ENCODE data around the gene KLHDC2.
"Not testable (repeated sequence)": the region's sequence is repeated elsewhere in the genome, so short reads cannot be mapped to it uniquely, and the experiment has no call there.

KLHDC2 gene, protein sequence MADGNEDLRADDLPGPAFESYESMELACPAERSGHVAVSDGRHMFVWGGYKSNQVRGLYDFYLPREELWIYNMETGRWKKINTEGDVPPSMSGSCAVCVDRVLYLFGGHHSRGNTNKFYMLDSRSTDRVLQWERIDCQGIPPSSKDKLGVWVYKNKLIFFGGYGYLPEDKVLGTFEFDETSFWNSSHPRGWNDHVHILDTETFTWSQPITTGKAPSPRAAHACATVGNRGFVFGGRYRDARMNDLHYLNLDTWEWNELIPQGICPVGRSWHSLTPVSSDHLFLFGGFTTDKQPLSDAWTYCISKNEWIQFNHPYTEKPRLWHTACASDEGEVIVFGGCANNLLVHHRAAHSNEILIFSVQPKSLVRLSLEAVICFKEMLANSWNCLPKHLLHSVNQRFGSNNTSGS

DNA sequence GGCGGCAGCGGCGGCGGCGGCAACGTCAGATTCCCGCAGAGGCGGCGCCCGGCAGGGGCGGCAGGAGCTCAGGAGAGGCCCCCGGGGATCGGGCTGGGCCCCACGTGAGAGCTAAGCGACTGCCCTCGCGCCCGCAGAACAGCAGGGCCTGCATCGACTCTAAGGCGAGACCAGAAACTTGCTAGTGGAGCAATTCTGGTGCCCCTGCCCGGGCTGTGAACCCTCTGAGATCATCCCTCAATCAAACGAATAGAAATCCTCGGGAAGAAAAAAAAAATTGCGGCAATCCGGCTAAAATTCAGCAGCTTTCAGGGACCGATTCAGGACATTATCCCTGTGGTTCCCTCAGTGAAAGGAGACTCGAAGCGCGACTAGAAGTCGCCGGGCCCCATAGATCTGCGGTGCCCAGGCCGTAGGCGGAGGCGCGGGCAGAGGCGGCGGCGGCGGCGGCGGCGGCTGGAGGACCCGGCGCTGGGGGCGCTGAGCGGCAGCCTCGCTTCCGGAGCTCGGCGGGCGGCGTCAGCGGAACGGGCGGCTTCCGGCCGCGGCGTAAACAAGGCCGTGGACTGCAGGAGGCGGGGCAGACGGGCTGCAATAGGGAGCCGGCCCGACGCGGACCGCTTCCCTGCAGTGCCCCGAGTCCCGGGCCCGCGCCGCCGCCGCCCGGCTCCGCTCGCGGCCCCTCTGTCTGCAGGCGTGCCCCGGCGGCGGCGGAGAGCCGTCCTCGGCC is at the start of gene KLHDC2:
KLHDC2 (plus strand) TSS at position 583 of the 730 bp plus-strand sequence. CDS start 316 bp downstream, outside the sequence.
- Histone ChIP-seq H3K4me3 (peak within 1 kb of the TSS; percentile 88 to 96), H3K27ac (peak within 1 kb of the TSS; percentile 94 to 98), H3K9me3 (no peaks in the 10 kb centered on the region), H3K36me3 (peaks cover 5 to 23% (median 5%) of the 10 kb centered on the region in 3 donors), H3K4me1 (peaks cover 0 to 29% (median 23%) of the 10 kb centered on the region in 4 donors), H3K27me3 (no peaks in the 10 kb centered on the region)
- peak; percentile 84 to 94 for DNase-seq
- TF ChIP-seq, protein P1, sequence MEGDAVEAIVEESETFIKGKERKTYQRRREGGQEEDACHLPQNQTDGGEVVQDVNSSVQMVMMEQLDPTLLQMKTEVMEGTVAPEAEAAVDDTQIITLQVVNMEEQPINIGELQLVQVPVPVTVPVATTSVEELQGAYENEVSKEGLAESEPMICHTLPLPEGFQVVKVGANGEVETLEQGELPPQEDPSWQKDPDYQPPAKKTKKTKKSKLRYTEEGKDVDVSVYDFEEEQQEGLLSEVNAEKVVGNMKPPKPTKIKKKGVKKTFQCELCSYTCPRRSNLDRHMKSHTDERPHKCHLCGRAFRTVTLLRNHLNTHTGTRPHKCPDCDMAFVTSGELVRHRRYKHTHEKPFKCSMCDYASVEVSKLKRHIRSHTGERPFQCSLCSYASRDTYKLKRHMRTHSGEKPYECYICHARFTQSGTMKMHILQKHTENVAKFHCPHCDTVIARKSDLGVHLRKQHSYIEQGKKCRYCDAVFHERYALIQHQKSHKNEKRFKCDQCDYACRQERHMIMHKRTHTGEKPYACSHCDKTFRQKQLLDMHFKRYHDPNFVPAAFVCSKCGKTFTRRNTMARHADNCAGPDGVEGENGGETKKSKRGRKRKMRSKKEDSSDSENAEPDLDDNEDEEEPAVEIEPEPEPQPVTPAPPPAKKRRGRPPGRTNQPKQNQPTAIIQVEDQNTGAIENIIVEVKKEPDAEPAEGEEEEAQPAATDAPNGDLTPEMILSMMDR (IDR thresholded peaks at IDR 0.05) = peak; percentile 11 to 24
- intact Hi-C loops (cut with DNase I; ENCODE audit: low total_unique reads) = loop anchor here (2.0 to 5.0 kb wide), 2 partner anchors 75 to 133 kb away; partner anchors contain the start of genes DNAAF2 and KLHDC1

DNA sequence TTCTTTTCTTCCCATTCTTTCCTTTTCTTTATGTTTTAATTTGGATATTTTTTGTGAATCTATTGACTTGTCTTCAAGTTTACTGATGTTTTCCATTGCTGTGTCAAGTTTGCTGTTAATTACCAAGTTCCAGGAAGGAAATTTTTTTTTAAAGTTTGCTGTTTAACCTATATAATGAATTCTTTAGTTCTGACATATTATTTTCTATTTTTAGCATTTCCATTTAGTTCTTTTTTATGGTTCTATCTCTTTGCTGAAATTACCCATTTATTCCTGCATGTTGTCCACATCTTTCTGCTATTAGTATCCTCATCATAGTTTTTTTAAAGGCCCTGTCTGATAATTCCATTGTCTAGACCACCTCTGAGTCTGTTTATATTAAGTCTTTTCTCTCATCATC is 47.2 kb upstream of the KLHDC2 start:
- no peak for DNase-seq
- Histone ChIP-seq H3K36me3 (peaks cover 16 to 58% (median 44%) of the 10 kb centered on the region in 3 donors), H3K4me1 (no peaks in the 10 kb centered on the region), H3K4me3 (no peak overlapping the region), H3K27me3 (no peaks in the 10 kb centered on the region), H3K9me3 (no peaks in the 10 kb centered on the region), H3K27ac (no peak overlapping the region)
- intact Hi-C loops (cut with DNase I; ENCODE audit: low total_unique reads) = no loop called here
- TF ChIP-seq, protein P1 (IDR thresholded peaks at IDR 0.05) = no peak

DNA sequence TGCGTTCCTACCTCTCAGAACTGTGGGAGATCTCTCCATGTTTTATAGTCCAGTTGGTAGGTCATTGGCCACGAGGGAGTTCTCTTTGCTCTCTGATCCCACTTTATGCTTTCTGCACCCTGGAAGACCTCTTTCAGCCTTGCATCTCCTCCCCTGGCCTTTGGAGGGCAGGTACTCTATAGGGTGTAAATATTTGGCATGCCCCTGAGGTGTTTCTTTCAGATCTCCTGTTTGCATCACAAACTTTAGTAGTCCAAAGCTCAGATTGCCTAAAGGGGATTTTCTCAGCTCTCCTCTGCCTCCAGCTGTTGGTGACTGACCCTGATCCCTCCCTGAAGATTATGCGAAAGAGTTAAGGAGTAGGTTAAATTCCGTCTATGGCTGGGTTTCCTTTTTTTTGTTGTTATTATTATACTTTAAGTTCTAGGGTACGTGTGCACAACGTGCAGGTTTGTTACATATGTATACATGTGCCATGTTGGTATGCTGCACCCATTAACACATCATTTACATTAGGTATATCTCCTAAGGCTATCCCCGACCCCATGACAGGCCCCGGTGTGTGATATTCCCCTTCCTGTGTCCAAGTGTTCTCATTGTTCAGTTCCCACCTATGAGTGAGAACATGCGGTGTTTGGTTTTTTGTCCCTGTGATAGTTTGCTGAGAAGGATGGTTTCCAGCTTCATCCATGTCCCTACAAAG is 46.1 kb upstream of the KLHDC2 start:
- H3K27ac ChIP-seq; DNase-seq; H3K27me3 ChIP-seq; H3K4me1 ChIP-seq; intact Hi-C loops (cut with DNase I; ENCODE audit: low total_unique reads); H3K9me3 ChIP-seq; H3K4me3 ChIP-seq: not testable (repeated sequence)
- H3K36me3 ChIP-seq = peaks cover 27 to 61% (median 48%) of the 10 kb centered on the region in 3 donors

DNA sequence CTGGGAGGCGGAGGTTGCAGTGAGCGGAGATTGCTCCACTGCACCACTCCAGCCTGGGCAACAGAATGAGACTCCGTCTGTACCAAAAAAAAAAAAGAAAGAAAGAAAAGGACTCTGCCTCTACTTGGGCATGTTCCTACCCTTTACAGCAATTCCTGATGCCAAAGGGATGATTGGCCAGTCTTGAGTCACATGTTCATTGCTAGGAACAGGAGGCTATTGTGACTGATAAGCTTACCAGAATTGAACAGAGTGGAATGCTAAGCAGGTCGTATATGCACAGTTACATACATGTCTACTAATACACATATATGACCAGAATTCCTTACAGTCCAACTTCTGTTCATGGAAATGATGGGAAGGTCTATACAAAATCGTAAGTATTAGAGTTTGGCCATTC is 40.8 kb upstream of the KLHDC2 start:
- no peaks in the 10 kb centered on the region for H3K9me3 ChIP-seq
- H3K27me3 ChIP-seq = no peaks in the 10 kb centered on the region
- no peak overlapping the region for H3K4me3 ChIP-seq
- no peak for DNase-seq
- TF ChIP-seq, protein P1 (IDR thresholded peaks at IDR 0.05) = no peak
- H3K36me3 ChIP-seq = peaks cover 43 to 66% (median 63%) of the 10 kb centered on the region in 3 donors
- H3K27ac ChIP-seq = no peak overlapping the region
- no peaks in the 10 kb centered on the region for H3K4me1 ChIP-seq
- intact Hi-C loops (cut with DNase I; ENCODE audit: low total_unique reads) = no loop called here

DNA sequence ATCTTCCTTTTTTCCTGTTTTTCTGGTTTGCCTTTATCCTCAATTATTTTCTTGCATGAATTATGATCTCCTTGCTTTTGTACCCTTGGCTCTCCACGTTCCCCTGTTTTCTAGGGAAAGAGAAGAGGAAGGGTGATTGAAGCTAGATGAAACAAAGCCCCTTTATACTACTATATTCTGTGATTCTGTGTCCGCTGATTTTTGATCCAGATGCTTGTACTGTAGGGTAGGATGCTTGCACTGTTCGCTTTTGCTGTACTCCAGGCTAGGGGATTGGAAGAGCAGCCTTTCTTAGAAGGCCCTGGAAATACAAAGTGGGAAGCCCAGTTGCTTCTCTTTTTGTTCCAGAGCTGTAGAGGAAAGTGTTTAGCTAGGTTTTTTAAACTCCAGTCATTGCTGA is 35.1 kb upstream of the KLHDC2 start:
- Histone ChIP-seq H3K9me3 (no peaks in the 10 kb centered on the region), H3K36me3 (peaks cover 15 to 55% (median 25%) of the 10 kb centered on the region in 3 donors), H3K27ac (no peak overlapping the region), H3K4me3 (no peak overlapping the region), H3K27me3 (no peaks in the 10 kb centered on the region), H3K4me1 (no peaks in the 10 kb centered on the region)
- TF ChIP-seq, protein P1 (IDR thresholded peaks at IDR 0.05) = no peak
- intact Hi-C loops (cut with DNase I; ENCODE audit: low total_unique reads) = no loop called here
- DNase-seq = no peak

Measured in tibial artery (tissue), 4 donors.